ENCODE results near the gene PPP4C. TPM values are rescaled to one million over a fixed set of nuclear protein-coding genes. Genes with fewer than 3 reads are reported as not detected.
"Not testable (repeated sequence)": the region's sequence is repeated elsewhere in the genome, so short reads cannot be mapped to it uniquely, and the experiment has no call there.

Gene PPP4C
- total RNA-seq, 1 donor from 2014 or later: 68.9 TPM

DNA sequence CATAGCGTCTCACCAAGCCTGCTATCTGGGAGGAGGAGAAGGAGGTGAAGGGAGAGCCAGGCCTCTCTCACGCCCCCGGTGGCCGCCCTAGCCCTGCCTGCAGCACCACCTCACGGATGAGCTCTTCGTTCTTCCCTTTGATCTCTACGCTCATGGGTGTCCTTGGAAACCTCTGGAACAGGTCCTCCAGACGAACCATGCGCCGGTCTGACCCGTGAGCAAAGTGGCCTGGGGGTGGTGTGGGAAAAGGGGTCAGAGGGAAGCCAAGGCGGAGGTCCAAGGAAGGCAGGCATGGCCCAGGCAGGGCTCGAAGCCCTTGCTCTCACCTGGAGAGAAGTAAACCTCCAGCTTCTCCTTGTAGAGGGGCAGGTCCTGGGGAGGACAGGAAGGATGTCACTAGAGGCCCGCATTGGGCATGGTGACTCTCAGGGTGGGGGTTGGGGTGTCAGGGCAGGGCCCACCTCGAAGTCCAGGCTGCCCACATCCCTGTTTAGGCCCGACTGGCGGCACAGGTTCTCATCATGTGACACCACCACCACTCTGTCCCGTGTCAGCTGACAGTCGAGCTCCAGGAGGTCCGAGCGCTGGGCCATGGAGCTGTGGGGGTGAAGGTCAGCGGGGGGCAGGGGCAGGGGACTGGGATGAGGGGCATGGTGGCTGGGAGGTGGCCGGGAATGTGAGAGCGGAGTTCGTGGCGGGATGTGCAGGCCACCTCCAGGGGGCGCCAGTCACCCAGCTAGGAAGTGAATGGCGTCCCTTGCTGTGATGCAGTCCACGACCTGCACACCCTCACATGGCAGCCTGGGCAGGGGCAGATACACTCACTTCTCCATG is 36.6 kb downstream of the PPP4C start:
- Histone ChIP-seq H3K27me3 (ENCODE audit: low read depth) (no peaks in the 10 kb centered on the region), H3K36me3 (peaks cover 86% of the 10 kb centered on the region), H3K27ac (no peak overlapping the region), H3K4me1 (peaks cover 16% of the 10 kb centered on the region), H3K9me3 (no peaks in the 10 kb centered on the region), H3K4me3 (no peak overlapping the region)
- TF ChIP-seq, protein P1, sequence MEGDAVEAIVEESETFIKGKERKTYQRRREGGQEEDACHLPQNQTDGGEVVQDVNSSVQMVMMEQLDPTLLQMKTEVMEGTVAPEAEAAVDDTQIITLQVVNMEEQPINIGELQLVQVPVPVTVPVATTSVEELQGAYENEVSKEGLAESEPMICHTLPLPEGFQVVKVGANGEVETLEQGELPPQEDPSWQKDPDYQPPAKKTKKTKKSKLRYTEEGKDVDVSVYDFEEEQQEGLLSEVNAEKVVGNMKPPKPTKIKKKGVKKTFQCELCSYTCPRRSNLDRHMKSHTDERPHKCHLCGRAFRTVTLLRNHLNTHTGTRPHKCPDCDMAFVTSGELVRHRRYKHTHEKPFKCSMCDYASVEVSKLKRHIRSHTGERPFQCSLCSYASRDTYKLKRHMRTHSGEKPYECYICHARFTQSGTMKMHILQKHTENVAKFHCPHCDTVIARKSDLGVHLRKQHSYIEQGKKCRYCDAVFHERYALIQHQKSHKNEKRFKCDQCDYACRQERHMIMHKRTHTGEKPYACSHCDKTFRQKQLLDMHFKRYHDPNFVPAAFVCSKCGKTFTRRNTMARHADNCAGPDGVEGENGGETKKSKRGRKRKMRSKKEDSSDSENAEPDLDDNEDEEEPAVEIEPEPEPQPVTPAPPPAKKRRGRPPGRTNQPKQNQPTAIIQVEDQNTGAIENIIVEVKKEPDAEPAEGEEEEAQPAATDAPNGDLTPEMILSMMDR (IDR thresholded peaks at IDR 0.05): peak; percentile 66
- ATAC-seq (peak; percentile 51 to 55), DNase-seq (peak; percentile 72)
- intact Hi-C loops (cut with DNase I): no loop called here

DNA sequence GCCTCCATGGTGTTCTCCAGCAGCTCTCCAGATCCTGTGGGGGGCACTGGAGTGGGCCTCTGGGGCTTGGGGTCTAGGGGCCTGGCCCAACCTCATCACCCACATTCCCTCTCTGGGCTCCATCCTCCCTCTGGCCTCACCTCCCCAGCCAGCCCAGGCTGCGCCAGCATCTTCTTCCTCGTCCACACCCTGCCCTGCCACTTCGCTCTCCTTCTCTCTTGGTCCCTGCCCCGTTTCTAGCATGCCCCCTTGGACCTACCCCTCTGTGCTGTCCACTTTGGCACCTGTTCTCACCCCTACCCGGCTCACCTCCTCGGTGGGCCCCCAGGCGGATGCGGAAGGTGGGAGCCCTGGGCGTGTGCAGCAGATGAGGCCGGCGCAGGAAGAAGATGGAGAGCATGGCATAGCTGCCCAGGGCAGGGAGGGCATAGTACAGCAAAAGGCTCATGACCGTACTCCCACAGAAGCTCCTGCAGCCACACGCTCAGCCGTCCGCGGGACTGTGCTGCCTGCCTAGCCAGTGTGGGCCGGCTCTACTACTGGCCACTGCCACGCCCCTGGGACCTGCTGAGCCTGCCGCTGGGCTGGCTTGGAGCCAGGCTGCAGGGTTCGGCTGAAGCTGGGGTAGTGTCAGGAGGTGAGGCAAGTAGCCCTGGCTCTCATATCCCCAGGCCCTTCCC is 37.4 kb downstream of the PPP4C start, which contains the start of gene GDPD3:
Gene GDPD3 (minus strand): TSS at position 507 of the 680 bp plus-strand sequence. CDS start 59 bp downstream, at position 448.
- intact Hi-C loops (cut with DNase I): no loop called here
- peak; percentile 32 to 34 for ATAC-seq
- Histone ChIP-seq H3K27me3 (ENCODE audit: low read depth) (no peaks in the 10 kb centered on the region), H3K9me3 (no peaks in the 10 kb centered on the region), H3K4me3 (no peak within 1 kb of the TSS), H3K27ac (peak within 1 kb of the TSS; percentile 27), H3K4me1 (peaks cover 16% of the 10 kb centered on the region), H3K36me3 (peaks cover 86% of the 10 kb centered on the region)
- TF ChIP-seq, protein P1 (IDR thresholded peaks at IDR 0.05): no peak
- no peak for DNase-seq

DNA sequence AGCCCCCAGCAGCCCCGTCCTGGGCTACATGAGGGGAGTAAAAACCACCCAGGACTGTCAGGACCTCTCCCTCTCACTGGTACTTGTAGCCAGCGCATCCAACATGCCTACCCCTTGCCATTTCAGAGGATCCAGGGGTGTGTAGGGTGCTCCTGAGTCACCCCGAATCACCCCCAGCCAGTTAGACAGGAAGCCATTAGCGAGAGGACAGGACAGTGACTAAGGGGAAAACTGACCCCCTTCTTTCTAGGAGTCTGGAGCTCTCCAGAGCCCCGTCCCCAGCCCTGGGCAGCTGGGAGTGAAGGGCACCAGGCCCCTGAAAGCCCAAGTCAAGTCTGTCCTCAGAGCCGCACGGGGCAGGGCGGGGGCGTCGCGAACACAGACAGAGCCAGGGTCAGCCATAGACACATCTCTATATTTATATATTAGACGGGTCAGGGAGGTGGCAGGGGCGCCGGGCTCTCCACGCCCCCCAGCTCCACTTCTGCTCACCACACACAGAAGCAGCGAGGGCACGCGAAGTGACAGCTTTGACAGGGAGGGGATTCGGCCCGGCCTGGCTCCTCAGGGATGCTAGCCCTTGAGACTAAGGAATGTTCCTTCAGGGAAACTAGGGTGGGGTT is 38.0 kb downstream of the PPP4C start:
- no peak overlapping the region for H3K4me3 ChIP-seq
- H3K36me3 ChIP-seq: peaks cover 89% of the 10 kb centered on the region
- TF ChIP-seq, protein P1 (IDR thresholded peaks at IDR 0.05): no peak
- DNase-seq (no peak), ATAC-seq (no peak)
- intact Hi-C loops (cut with DNase I): no loop called here
- H3K27ac ChIP-seq: peak overlapping the region; percentile 27
- H3K4me1 ChIP-seq: peaks cover 16% of the 10 kb centered on the region
- no peaks in the 10 kb centered on the region for H3K27me3 ChIP-seq (ENCODE audit: low read depth)
- no peaks in the 10 kb centered on the region for H3K9me3 ChIP-seq

DNA sequence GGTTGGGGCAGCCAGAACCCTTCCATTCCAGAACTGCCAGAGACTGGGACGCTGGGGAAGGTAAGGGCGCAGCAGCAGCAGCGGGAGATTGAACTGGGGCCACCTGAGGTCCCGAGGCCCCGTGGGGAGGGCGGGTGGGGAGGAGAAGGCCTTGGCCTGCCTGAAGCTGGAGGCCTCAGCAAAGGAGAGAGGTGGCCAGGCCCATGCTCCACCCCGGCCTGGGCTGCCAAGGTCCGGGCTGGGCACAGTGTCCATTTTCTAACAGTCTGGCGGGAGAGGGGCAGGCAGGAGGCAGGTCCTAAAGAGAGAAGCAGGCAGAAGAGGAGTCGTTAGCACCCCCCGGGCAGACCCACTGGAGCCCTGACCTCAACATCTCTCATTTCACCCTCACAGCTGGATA is 38.6 kb downstream of the PPP4C start:
- Histone ChIP-seq H3K36me3 (peaks cover 89% of the 10 kb centered on the region), H3K27ac (peak overlapping the region; percentile 27), H3K4me1 (peaks cover 16% of the 10 kb centered on the region), H3K9me3 (no peaks in the 10 kb centered on the region), H3K4me3 (no peak overlapping the region), H3K27me3 (ENCODE audit: low read depth) (no peaks in the 10 kb centered on the region)
- intact Hi-C loops (cut with DNase I): no loop called here
- DNase-seq (no peak), ATAC-seq (peak in 1 of 2 donors; percentile 5)
- TF ChIP-seq, protein P1 (IDR thresholded peaks at IDR 0.05): no peak

DNA sequence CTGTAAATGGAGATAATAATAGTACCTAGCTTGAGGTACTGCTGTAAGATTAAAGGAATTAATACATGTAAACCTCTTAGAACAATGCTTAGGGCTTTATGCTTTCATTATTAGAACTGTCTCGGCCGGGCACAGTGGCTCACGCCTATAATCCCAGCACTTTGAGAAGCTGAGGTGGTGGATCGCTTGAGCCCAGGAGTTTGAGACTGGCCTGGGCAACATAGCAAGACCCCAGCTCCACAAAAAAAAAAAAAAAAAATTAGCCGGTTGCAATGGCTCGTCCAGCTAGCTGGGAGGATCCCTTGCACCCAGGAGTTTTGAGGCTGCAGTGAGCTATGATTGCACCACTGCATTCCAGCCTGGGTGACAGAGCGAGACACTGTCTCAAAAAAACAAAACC is 39.0 kb downstream of the PPP4C start:
- intact Hi-C loops (cut with DNase I); ATAC-seq; H3K27me3 ChIP-seq (ENCODE audit: low read depth); H3K9me3 ChIP-seq; H3K4me3 ChIP-seq; DNase-seq: not testable (repeated sequence)
- peaks cover 89% of the 10 kb centered on the region for H3K36me3 ChIP-seq
- peaks cover 19% of the 10 kb centered on the region for H3K4me1 ChIP-seq
- H3K27ac ChIP-seq: peak overlapping the region; percentile 18
